H1 (cell line): ENCODE results near the gene PLA2G15.

ENCODE experiments used
- CBX5 ChIP-seq: fragments of 300-800, 300-1000 bp; sonication (generic); IDR thresholded peaks from 2 replicates; pipeline ENCODE4 v1.7.1; 2016; ENCODE audit warnings: antibody characterized with exemption, low read length, low read depth
- CTCF ChIP-seq, 3 experiments: IDR thresholded peaks; 1 replicate in 2 of 3; 2 replicates in 1 of 3; pipeline versions ENCODE4 v1.5.1 to v1.6.1; 2011; ENCODE audit warnings: low read length in 3 of 3, mild to moderate bottlenecking in 3 of 3, inconsistent platforms in 2 of 3, low read depth in 1 of 3, moderate library complexity in 1 of 3; ENCODE audit not compliant: insufficient read depth in 1 of 3; ENCODE audit errors: control extremely low read depth in 1 of 3
- EZH2 ChIP-seq: fragments of 200-600 bp; sonication (generic); IDR thresholded peaks from 2 replicates; pipeline ENCODE4 v1.7.1; 2012; ENCODE audit warnings: low read depth, mild to moderate bottlenecking, moderate library complexity, low read length, inconsistent platforms; ENCODE audit not compliant: severe bottlenecking
- MAFK ChIP-seq: IDR thresholded peaks from 2 replicates; pipeline ENCODE4 v1.6.1; 2012; ENCODE audit warnings: low read depth, mild to moderate bottlenecking, improper control_type of control experiment, low read length
- MAX ChIP-seq: IDR thresholded peaks from 2 replicates; pipeline ENCODE4 v1.6.1; 2012; ENCODE audit warnings: inconsistent platforms
- POLR2A ChIP-seq, 2 experiments: IDR thresholded peaks; 1 replicate in 1 of 2; 2 replicates in 1 of 2; pipeline ENCODE4 v1.6.1; 2011; ENCODE audit warnings: low read depth in 2 of 2, low read length in 2 of 2, mild to moderate bottlenecking in 2 of 2; ENCODE audit errors: control extremely low read depth in 1 of 2
- RFX5 ChIP-seq: IDR thresholded peaks from 2 replicates; pipeline ENCODE4 v1.6.1; 2011; ENCODE audit warnings: low read depth, low read length, improper control_type of control experiment, borderline replicate concordance
- SP1 ChIP-seq: IDR thresholded peaks from 2 replicates; pipeline ENCODE4 v1.6.1; 2011; ENCODE audit warnings: low read depth, low read length
- TAF1 ChIP-seq: IDR thresholded peaks from 2 replicates; pipeline ENCODE4 v1.6.1; 2011; ENCODE audit warnings: mild to moderate bottlenecking, low read depth, low read length

GRCh38 chr16:68253721-68254120 is 8.5 kb downstream of the PLA2G15 start:
- TF ChIP-seq TAF1 (no peak), SP1 (no peak), EZH2 (no peak), RFX5 (no peak), MAFK (no peak), POLR2A (IDR thresholded peaks at IDR 0.05; ENCODE audit: control extremely low read depth in 1 of 2, low read depth in 2 of 2, low read length in 2 of 2) (no peak), MAX (no peak), CBX5 (no peak), CTCF (IDR thresholded peaks at IDR 0.05; ENCODE audit: control extremely low read depth in 1 of 3, insufficient read depth in 1 of 3, low read depth in 1 of 3, low read length in 3 of 3) (no peak)
